GM12801 (cell line): ENCODE measurements around the gene ASTN1.

ENCODE experiments used
- TF ChIP-seq, protein P1 (sequence below): IDR thresholded peaks from one replicate; pipeline ENCODE4 v1.5.1; 2011; ENCODE audit warnings: control low read depth; ENCODE audit not compliant: insufficient read length; ENCODE audit errors: extremely low read depth

ASTN1 gene

DNA sequence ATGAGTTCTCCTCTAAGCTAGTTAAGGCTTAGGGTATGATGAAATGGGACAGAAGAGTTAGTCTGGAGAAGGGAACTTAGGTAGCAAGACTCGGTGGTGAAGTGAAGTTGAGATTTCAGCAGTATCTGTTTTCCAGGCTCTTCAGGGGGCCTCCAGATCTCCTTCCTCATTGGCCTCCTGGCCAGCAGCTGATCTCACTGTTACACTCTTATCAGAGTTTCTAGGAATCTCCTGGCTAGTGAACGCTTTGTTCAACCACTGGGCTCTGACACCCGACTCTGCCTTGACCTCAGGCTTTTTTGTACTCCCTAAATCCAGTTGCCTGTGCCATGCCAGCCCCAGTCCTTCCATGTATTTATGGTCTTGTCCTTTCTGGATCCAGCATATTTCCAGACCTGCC is 311.0 kb downstream of the ASTN1 start:
- TF ChIP-seq, protein P1, sequence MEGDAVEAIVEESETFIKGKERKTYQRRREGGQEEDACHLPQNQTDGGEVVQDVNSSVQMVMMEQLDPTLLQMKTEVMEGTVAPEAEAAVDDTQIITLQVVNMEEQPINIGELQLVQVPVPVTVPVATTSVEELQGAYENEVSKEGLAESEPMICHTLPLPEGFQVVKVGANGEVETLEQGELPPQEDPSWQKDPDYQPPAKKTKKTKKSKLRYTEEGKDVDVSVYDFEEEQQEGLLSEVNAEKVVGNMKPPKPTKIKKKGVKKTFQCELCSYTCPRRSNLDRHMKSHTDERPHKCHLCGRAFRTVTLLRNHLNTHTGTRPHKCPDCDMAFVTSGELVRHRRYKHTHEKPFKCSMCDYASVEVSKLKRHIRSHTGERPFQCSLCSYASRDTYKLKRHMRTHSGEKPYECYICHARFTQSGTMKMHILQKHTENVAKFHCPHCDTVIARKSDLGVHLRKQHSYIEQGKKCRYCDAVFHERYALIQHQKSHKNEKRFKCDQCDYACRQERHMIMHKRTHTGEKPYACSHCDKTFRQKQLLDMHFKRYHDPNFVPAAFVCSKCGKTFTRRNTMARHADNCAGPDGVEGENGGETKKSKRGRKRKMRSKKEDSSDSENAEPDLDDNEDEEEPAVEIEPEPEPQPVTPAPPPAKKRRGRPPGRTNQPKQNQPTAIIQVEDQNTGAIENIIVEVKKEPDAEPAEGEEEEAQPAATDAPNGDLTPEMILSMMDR = no peak

DNA sequence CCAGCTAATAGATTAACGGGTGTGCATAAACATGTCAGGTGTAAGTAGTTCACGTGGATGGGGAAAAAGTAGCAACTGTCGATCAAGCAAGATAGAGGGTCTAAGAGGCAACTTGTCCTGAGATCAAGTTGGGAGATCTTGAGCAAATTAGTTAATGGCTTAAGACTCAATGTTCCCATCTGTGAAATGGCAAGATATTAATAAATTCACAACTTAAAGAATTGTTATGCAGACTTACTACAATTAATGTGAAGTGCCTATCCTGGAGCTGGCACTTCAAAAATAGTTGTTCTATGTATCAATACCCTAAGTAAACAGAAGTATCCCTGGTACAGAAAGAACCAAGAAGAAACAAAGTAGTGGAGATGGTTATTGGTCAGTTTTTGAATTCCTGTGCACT is 312.4 kb downstream of the ASTN1 start:
- TF ChIP-seq, protein P1 = no peak

DNA sequence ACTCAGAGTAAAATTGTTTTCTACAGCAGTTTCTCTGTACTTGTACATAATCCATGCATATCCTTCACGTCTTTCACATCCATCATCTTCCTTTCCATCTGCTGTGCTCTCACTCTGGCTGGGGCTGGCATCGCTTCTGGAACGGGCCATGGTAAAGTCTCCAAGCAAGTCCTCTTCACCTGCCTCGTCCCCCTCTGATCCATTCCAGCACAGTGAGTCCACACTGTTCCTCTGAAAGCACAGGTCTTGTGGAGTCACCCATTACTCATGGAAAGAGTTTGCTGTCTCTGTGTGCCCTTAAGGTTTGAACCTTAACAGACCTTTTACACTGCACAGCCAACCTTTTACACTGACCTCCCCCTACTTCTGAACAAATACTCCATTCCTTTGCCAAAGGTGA is 313.6 kb downstream of the ASTN1 start:
- TF ChIP-seq, protein P1 = no peak

DNA sequence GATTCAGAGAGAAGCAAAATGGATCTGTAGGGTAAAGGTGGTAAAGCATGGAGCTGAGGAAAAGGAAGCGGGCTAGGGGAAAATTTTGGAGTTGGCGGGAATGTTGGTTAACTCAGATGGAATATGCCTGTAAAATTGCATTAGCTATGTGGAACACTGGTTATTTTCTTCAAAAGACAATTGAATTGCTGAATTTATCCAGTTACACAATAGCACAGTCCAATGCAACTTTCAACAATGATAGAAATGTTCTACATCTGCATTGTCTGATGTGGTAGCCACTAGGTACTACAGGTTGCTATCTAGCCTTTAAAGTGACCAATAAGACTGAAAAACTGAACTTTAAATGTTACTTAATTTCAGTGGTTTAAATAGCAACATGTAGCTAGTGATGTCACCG is 315.2 kb downstream of the ASTN1 start:
- TF ChIP-seq, protein P1 = no peak

DNA sequence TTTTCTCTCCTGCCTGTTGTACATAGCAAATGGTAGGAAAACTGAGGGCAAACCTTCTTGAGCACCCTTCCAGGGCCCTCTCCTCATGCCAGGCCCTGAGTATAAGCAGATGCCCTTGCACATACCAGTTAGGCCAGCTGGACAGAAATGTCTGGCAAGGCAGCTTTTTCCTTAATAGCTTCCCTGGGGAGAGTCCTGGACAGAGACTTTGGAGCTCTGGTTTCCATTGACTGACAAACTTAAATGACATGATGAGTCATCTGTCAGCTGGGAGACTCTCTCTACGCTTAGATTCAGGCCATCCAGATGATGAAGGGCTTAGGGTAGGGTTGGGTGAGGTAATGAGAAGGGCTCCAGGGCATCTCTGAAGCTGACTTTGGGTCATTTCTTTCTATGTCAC is 317.5 kb downstream of the ASTN1 start:
- TF ChIP-seq, protein P1 = no peak

DNA sequence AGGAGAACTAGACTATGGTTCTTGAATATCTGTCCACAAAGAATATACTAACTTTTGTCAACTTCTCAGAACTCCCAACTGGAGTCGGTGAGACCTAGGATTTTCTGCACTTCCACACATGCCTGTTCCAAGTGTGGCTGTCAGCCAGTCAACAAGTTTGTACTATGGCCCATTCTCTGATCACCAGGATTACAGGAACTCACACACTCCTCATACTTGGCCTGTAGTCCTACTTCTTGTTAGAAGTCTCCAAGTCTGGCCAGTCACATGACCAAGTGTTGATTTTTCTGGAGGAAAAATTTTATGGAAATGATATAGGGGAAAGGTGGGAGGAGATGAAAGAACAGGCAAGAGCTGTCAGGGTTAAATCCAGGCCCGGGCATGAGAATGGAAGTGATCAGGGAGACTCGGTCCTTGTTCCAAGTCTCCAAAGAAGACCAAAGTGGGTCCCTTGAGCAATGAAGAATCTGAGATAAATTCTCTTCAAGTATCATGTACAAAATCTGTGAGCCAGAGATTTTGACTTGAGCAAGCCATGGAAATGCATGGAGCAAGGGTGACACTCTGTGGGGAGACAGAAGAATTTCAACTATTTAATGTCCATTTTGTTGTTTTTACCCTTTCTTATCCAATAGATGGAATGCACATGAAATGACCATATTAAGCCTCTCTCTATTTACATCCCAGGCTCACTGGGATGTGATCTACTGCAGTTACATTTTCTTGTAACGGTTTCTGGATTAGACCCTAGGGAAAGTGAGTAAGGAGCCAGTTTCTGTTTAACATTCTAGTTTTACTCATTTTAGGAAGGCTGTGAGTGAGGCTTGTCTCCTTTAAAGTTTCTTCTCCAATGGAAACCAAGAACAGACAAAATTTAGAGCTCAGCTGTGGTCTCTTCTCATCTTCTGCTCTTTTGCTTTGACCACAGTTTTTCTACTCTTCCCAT is 320.9 kb downstream of the ASTN1 start:
- TF ChIP-seq, protein P1 = no peak

DNA sequence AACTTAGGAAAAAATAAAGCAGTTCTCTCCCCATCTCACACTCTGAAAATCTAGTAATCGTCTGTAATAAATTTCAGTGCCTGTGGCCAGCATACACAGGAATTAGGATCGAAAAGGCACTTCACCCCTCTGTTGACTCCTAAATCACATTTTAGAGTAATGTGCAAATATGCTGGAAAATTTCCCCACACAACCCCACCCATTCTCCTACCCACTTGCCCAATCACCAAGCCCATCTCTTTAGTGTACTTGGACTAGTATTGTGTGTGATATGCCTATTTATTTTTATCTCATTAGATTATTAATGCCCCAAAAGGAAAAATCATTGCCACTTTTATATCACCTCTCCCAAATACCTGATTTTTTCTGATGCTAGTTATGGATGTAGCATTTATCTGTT is 323.3 kb downstream of the ASTN1 start:
- TF ChIP-seq, protein P1 = no peak
